ENCODE results near the gene CD164L2. TPM values are rescaled to one million over a fixed set of nuclear protein-coding genes. Genes with fewer than 3 reads are reported as not detected.

Gene CD164L2
- total RNA-seq, 1 donor from 2014 or later: not detected

DNA sequence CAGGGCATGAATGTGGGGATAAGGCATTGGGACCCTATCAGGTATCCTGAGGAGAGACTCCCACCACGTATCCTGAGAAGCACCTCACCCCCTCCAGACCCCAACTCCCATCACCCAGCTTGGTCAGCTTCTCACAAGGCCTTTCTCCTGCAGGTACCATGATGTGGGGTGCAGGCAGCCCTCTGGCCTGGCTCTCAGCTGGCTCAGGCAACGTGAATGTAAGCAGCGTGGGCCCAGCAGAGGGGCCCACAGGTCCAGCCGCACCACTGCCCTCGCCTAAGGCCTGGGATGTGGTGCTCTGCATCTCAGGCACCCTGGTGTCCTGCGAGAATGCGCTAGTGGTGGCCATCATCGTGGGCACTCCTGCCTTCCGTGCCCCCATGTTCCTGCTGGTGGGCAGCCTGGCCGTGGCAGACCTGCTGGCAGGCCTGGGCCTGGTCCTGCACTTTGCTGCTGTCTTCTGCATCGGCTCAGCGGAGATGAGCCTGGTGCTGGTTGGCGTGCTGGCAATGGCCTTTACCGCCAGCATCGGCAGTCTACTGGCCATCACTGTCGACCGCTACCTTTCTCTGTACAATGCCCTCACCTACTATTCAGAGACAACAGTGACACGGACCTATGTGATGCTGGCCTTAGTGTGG, 10.6 kb upstream of the CD164L2 start:
- TF ChIP-seq, protein P1, sequence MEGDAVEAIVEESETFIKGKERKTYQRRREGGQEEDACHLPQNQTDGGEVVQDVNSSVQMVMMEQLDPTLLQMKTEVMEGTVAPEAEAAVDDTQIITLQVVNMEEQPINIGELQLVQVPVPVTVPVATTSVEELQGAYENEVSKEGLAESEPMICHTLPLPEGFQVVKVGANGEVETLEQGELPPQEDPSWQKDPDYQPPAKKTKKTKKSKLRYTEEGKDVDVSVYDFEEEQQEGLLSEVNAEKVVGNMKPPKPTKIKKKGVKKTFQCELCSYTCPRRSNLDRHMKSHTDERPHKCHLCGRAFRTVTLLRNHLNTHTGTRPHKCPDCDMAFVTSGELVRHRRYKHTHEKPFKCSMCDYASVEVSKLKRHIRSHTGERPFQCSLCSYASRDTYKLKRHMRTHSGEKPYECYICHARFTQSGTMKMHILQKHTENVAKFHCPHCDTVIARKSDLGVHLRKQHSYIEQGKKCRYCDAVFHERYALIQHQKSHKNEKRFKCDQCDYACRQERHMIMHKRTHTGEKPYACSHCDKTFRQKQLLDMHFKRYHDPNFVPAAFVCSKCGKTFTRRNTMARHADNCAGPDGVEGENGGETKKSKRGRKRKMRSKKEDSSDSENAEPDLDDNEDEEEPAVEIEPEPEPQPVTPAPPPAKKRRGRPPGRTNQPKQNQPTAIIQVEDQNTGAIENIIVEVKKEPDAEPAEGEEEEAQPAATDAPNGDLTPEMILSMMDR (IDR thresholded peaks at IDR 0.05): no peak
- Mint-ChIP-seq H3K27me3 (ENCODE audit: unreplicated experiment) (peaks cover 7% of the 10 kb centered on the region), H3K9me3 (ENCODE audit: unreplicated experiment) (no peaks in the 10 kb centered on the region), H3K27ac (ENCODE audit: unreplicated experiment) (no peak overlapping the region), H3K36me3 (ENCODE audit: unreplicated experiment) (no peaks in the 10 kb centered on the region), H3K4me1 (ENCODE audit: unreplicated experiment) (peaks cover 19% of the 10 kb centered on the region), H3K4me3 (ENCODE audit: unreplicated experiment) (no peak overlapping the region)
- no peak for DNase-seq (ENCODE audit: extremely low spot score, unreplicated experiment)

DNA sequence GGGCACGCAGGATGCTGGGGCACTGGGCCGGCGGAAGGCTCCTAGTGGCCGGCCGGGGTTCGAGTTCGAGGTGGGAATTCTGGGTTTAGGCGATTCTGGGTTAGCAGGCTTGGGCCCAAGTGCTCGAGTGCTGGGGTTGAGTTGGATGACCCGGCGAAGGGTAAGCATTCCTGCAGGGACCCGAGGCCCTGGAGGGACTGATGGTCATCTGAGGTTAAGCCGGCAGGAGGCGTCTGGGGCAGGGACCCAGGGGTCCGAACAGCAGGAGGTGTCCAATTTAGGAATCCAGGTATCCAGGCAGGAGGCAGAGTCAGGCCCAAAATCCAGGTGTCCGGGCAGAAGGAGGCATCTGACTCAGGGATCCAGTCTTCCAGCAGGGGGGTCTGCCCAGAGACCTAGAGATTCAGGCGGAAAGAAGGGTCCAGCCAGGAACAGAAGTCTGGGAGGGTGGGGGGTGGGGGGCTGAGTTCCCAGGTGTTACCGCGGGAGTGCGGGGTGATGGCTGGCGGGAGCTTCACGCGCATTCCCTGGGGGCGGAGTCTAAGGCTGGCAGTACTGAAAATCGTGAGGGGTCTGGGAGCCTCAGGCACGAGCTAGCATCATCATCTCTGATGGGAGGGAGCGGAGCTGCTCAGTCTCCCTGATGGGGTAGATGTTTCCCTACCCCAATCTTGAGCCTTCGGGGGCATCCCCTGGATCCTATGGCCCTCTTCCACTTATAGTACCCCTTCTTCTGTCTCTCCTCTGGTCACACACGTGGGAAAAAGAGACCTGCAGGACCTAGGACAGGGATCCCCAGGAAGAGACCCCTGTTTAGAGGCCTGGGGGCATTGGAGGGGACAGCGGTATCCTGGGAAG, 9.9 kb upstream of the CD164L2 start:
- H3K27me3 Mint-ChIP-seq (ENCODE audit: unreplicated experiment): peaks cover 11% of the 10 kb centered on the region
- peak overlapping the region; percentile 73 for H3K4me3 Mint-ChIP-seq (ENCODE audit: unreplicated experiment)
- TF ChIP-seq, protein P1 (IDR thresholded peaks at IDR 0.05): no peak
- no peak overlapping the region for H3K27ac Mint-ChIP-seq (ENCODE audit: unreplicated experiment)
- H3K4me1 Mint-ChIP-seq (ENCODE audit: unreplicated experiment): peaks cover 17% of the 10 kb centered on the region
- no peaks in the 10 kb centered on the region for H3K36me3 Mint-ChIP-seq (ENCODE audit: unreplicated experiment)
- no peaks in the 10 kb centered on the region for H3K9me3 Mint-ChIP-seq (ENCODE audit: unreplicated experiment)
- DNase-seq (ENCODE audit: extremely low spot score, unreplicated experiment): no peak

DNA sequence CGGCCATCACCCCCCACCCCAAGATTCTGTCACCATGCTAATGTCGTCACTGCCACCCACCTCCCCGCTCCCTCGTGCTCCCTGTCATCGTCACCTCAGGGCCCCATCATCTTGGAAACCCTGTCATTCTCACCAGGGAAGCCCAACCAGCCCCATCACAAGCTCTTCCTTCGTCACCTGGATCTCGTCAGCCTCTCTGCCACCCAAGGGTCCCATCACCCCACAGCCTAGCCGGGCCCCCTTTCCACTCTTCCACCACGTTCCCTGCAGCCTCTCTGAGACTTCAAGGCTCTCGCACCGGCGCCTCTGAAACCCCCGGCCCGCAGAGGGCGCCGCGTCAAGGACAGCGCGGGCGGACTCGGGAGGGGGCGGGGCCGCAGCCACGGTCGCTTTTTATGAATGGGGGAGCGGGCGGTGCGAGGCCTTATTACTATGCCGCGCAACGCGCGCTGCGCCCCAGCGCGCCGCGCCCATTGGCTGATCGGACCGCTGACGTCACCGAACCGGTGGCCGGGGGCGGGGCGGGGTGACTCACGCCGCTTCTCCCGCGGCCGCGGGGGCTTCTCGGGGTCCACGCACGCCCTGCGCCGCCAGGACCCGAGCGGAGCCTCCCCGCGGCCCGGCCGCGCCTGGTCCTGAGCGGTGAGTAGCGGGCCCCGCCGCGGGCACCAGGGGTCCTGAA, 9.1 kb upstream of the CD164L2 start, which contains the start of gene GPR3:
TSS of gene GPR3 (plus strand) at position 527 of the 682 bp plus-strand sequence. CDS start 1,177 bp downstream, outside the sequence.
- Mint-ChIP-seq H3K36me3 (ENCODE audit: unreplicated experiment) (no peaks in the 10 kb centered on the region), H3K27me3 (ENCODE audit: unreplicated experiment) (peaks cover 11% of the 10 kb centered on the region), H3K27ac (ENCODE audit: unreplicated experiment) (peak within 1 kb of the TSS; percentile 35), H3K4me1 (ENCODE audit: unreplicated experiment) (peaks cover 17% of the 10 kb centered on the region), H3K9me3 (ENCODE audit: unreplicated experiment) (no peaks in the 10 kb centered on the region), H3K4me3 (ENCODE audit: unreplicated experiment) (peak within 1 kb of the TSS; percentile 73)
- TF ChIP-seq, protein P1 (IDR thresholded peaks at IDR 0.05): peak; percentile 61
- peak; percentile 93 for DNase-seq (ENCODE audit: extremely low spot score, unreplicated experiment)

DNA sequence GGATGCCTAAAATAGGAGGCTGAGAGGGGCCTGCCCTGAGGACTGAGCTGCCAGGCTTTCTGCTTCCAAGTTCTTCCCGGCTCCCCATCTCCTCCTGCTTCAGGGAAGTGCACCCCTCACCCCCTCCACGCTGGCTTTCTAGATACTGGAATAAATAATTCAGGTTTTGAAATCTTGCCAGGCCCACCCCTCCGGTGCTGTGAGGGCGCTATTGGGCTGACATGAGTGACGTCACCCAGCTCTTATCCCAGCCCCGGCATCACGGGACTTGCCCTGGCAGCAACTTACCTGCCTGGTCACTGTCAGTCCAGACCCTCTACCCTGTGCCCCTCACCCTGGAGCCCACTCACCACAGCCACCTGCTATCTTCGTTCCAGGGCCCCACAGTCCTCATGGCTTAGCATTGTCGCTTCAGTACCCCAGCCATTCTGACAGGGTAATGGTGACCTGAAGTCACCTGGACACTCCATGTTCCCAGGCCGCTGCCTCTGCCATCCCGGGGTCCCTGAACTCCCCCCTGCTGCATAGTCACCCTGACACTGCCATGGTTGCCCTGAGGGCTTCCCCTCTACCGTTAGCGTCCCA, 8.5 kb upstream of the CD164L2 start:
- Mint-ChIP-seq H3K4me3 (ENCODE audit: unreplicated experiment) (peak overlapping the region; percentile 72), H3K36me3 (ENCODE audit: unreplicated experiment) (no peaks in the 10 kb centered on the region), H3K9me3 (ENCODE audit: unreplicated experiment) (no peaks in the 10 kb centered on the region), H3K27me3 (ENCODE audit: unreplicated experiment) (peaks cover 11% of the 10 kb centered on the region), H3K4me1 (ENCODE audit: unreplicated experiment) (peaks cover 17% of the 10 kb centered on the region), H3K27ac (ENCODE audit: unreplicated experiment) (no peak overlapping the region)
- no peak for DNase-seq (ENCODE audit: extremely low spot score, unreplicated experiment)
- TF ChIP-seq, protein P1 (IDR thresholded peaks at IDR 0.05): no peak
